ENCODE measurements around the gene PRR5L.

The PRR5L gene

GRCh38 chr11:36380296-36381014, 84.4 kb downstream of the PRR5L start:
- no peak for DNase-seq

GRCh38 chr11:36381015-36381360, 84.9 kb downstream of the PRR5L start:
- DNase-seq, result no peak

DNA sequence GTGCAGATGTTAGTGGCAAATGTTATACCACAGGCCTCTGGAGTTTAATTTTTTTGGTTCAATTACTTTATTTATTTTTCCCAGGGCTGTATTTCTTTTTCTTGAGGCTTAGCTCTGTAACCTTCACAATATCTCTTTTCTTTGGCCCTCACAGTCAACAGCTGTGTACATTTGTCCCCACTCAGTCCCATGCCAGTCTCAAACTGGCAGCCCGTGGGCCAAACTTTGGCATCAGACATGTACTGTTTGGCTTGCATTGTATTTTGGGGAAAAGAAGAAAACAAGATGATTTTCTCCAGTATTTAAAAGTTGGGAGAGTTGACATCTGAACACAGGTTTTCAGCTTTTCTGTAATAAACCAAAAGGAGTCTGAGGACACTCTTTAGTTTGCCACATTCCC, 87.1 kb downstream of the PRR5L start:
- no peak for DNase-seq

DNA sequence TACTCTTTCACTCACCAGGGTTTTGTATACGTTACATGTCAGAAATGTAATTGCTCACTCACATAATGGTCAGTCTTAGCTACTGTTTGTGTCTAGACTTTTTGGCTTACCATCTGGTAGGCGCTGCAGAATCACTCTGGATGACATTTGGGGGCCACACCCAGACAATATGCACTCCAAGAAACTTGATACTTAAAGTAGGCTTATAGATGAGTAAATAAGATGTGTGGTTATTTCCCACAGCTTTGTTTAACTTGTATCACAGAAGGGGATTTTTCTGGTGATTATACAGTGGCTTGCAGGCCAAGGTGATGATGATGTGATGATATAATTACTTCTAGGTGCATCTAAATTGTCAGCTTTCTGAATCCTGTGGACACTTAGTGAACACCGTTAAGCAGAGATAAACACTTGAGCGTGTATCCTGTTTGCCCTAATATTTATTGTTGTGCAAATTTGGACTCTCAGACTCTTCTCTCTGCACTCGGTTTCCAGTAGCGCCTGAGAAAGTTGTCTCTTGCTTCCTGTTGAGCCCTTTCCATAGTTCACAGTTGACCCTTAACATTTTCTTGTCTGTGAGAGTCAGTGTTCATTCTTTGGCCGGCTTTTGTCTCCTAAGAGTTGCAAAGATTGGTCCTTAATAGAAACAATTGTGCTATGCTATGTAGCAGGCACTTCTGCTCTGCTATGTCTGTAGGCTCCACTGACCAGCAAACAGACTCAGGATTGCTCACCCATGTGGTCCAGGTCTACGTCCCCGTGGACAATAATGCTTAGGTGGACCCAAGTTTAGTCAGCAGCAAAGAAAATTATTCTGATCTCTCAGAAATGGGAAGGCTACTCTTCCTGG, 89.3 kb downstream of the PRR5L start:
- DNase-seq, result no peak

DNA sequence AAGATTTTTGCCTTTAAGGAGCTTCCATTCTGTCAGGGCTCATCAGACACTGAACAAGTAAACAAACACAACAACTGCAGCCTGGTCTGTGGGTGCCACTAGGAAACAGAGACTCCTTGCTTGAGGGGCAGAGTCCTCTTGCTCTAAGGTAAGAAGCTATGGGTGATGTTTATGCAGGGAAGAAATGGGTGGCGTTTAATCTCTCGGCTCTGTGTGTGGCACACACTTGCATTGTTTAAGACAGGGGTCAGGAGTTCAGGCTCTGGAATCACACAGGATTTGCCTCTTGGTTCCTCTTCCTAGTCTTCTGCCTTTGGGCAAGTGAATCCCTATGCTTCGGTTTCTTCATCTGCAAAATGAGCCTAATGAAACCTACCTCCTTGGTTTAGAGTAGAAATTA, 90.3 kb downstream of the PRR5L start:
- no peak for DNase-seq

GRCh38 chr11:36388071-36388470, 92.0 kb downstream of the PRR5L start:
- no peak for DNase-seq

DNA sequence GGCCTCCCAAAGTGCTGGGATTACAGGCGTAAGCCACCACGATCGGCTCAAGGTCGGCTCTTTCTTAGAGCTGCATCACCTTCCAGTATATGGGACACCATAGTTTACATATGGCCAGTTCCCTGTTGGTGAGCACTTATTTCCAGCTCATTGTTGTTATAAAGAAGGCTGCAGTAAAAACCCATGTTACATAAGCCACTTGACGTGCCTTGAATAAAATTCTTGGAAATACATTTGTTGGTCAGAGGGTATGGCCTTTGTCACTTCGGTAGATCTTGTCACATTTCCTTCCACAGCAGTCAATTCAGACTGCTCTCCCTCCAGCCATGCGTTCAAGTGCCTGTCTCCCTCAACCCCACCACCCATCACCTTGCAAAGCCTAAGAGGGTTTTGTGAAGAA, 92.9 kb downstream of the PRR5L start:
- no peak for DNase-seq

- DNase-seq, result no peak
These were observed 93.7 kb downstream of the PRR5L start for GRCh38 chr11:36389811-36390210.

- no peak for DNase-seq
These were observed 94.9 kb downstream of the PRR5L start for GRCh38 chr11:36390963-36391471.

- no peak for DNase-seq
These were observed 96.1 kb downstream of the PRR5L start for GRCh38 chr11:36392196-36392595.

DNA sequence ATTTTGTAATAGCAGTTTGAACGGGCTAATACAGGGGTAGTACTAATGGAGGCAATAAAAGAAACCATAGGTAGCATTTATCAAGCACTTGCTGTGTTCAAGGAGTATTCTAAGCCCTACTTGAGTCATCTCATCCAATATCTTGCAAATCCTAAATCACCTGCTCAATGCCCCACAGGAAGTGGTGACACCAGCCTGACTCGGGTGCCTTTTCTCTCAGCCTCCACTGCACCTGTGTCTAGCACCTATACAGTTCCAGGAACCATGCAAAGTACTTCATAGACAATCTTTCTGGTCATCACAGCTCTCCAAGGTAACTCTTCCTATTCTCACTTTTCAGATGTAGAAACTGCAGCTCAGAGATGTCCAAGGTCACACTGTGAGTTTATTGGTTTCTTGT, 98.0 kb downstream of the PRR5L start:
- DNase-seq, result no peak

- DNase-seq, result no peak
These were observed 98.8 kb downstream of the PRR5L start for GRCh38 chr11:36394926-36395325.

DNA sequence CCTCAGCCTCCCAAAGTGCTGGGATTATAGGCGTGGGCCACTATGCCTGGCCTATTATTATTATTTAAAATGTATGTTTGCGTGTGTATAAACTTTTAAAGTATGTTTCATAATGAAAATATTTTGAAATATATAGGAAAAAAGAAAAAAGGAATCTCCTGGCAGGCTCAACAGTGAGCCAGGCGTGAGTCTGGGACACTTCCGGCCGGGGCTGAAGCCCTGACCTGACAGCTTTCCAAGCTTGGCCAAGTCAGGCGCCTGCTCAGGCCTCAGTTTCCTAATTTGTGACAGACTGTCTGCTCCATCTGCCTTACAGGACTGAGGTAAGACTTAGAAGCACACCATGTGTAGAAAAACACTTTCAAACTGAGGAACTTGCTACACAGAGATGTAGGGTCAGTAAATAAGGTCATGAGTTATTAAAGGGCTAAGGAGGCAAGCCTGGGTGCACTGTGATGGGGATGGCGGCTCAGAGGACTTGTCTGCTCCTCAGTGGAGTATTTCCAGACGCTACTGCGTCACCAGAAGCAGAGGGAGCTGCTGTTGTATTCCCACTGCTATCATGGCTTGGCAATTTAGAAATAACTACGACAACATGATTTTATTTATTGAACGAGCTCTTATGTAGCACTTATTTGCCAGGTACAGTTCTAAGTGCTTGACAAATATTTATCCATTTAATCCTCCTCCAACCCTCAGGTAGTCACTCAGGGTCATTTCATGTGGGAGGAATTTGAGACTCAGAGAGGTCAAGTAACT, 100.1 kb downstream of the PRR5L start:
- DNase-seq, result no peak

GRCh38 chr11:36398231-36398953, 102.3 kb downstream of the PRR5L start:
- no peak for DNase-seq

DNA sequence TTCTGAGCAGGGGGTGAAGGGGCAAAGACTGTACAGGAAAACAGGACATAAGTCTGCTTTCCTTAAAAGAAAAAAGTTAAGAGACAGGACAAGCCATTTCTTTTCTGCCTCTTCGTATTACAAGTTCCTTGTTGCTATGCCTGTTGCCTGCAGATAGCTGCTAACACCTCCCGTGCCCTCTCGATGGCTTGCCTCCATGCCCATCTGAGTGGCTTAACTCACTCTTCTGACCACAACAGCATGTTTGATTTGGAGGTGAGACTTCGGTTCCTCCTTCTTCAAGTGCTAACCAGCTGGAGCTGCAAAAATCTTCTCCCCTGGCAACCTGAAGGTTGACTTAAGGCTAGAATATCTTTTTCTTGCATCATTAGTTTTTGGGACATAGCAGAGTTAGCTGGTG, 103.1 kb downstream of the PRR5L start:
- no peak for DNase-seq

GRCh38 chr11:36399745-36400144, 103.7 kb downstream of the PRR5L start:
- DNase-seq, result no peak

GRCh38 chr11:36400766-36401455, 104.8 kb downstream of the PRR5L start:
- DNase-seq, result no peak

DNA sequence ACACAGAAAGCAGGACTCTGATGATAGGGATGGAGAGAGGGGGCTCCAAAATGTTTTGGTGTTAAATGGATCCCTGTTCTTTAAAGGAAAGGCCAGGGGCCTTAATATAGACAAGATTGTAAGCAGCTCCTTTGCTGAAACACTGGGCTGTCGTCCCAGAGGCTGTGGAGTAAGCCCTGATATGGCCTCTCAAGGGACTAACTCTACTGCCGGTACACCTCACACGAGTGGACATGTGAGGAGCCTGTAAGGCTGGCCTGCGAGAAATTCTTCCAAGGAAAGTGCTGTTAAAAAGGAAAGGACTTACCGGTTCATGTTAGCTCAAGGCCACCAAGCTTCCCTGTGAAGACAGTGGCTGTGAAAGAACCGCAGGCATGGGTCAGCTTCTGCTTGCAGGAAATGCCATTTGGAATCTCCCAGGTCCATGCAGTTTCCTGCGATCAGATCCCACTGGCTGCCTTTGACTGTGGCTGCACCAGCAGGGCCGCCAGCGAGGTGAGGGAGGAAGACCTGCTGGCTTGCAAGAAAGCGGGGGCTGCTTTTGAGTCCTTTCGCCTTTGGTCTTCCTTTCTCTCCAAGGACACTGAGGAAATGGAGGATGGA, 106.6 kb downstream of the PRR5L start:
- DNase-seq, result no peak

DNA sequence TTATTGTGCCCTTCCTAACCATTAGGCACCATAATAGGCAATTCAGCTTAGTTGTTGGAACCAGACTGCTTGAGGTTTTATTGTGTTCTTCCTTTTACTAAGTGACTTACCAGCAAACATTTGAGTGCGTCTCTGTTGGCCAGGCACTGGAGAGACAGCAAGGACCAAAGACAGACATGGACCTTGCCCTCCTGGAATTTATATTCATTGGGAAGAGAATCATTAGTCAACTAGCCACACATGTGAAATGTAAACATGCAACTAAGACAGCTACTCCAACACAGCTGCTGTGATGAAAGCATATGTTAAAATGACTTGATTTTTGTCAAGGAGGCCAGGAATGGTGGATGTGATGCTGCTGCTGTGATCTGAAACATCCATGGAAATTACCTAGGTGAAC, 107.6 kb downstream of the PRR5L start:
- DNase-seq, result no peak

DNA sequence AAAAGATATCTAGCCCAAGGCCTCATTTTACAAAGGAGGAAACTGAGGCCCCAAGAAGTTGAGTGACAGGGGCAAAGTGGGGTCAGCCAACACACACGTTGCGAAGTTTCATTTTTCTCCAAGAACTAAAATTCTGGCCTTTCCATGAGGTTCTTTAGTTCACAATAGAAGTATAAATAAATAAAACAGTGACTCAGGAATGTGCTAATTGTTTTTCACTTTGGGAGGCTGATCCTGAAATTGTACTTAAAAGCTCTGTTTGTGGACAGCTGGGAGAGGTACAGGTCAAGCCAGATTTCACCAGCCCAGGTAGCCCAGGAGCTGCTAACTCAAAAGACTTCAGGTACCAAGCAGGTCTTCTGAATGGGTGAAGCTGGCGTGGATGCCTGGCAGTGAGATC, 108.7 kb downstream of the PRR5L start:
- no peak for DNase-seq

GRCh38 chr11:36405585-36406367, 109.7 kb downstream of the PRR5L start:
- DNase-seq, result no peak
